ENCODE results near the gene CNOT2.
A peak's percentile ranks its signal among the peaks of the same experiment; 100 is the strongest.

CNOT2 gene

DNA sequence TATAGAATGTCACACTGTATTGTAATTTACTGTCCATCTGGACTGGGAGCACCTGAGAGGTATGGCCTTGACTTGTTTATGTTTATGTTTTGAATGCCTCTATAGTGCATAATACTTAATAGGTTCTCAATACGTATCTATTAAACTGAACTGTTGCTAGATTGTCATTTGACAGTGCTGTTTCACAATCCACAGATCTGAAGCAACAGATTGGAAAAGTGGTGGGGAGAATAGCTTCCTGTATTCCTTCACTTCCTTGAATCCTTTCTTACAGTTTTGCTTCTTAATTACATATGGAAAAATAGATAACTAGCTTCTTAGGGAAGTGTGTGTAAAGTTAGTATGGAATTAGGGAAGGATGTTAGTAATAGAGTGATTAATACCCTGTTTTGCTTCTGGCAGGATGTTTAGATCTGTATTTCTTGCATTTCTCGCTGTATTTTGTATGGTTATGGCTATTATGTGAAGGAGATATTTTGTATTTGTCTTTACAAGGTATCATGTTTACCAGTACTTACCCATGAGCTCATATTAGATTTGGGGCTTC is 4.5 kb downstream of the CNOT2 start:
- Mint-ChIP-seq H3K27ac (peak overlapping the region; percentile 19), H3K4me3 (peak overlapping the region; percentile 47), H3K36me3 (ENCODE audit: low read depth) (peaks cover 37% of the 10 kb centered on the region), H3K27me3 (ENCODE audit: low read depth, poor library complexity) (no peaks in the 10 kb centered on the region), H3K4me1 (peaks cover 66% of the 10 kb centered on the region), H3K9me3 (no peaks in the 10 kb centered on the region)
- TF ChIP-seq CTCF (IDR thresholded peaks at IDR 0.05) = no peak
- DNase-seq = no peak

DNA sequence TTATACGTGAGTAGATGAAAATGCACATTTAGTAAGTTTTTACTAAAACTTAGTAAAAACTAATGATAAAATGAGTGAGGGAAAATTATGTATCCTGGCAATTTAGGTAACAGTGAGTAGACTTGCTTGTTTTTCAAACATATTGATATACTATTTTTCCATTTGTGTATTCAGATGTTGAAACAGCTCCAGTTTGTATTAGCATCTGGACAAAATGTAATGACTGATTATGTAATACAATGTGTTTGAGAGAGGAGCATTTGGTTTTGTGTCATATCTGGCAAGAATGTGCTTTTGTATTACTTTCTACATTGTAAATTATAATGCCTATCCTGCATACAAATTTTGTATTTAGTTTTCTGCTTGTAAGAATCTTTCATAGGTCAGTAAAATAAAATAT is 5.6 kb downstream of the CNOT2 start:
- Mint-ChIP-seq H3K4me1 (peaks cover 65% of the 10 kb centered on the region), H3K36me3 (ENCODE audit: low read depth) (peaks cover 48% of the 10 kb centered on the region), H3K27me3 (ENCODE audit: low read depth, poor library complexity) (no peaks in the 10 kb centered on the region), H3K9me3 (no peaks in the 10 kb centered on the region), H3K4me3 (no peak overlapping the region), H3K27ac (no peak overlapping the region)
- DNase-seq = no peak
- no peak for TF ChIP-seq CTCF (IDR thresholded peaks at IDR 0.05)

GRCh38 chr12:70249903-70250302 is 6.7 kb downstream of the CNOT2 start:
- DNase-seq = no peak
- peaks cover 57% of the 10 kb centered on the region for H3K36me3 Mint-ChIP-seq (ENCODE audit: low read depth)
- no peaks in the 10 kb centered on the region for H3K27me3 Mint-ChIP-seq (ENCODE audit: low read depth, poor library complexity)
- H3K9me3 Mint-ChIP-seq = no peaks in the 10 kb centered on the region
- H3K4me1 Mint-ChIP-seq = peaks cover 59% of the 10 kb centered on the region
- no peak for TF ChIP-seq CTCF (IDR thresholded peaks at IDR 0.05)
- H3K4me3 Mint-ChIP-seq = no peak overlapping the region
- H3K27ac Mint-ChIP-seq = no peak overlapping the region

DNA sequence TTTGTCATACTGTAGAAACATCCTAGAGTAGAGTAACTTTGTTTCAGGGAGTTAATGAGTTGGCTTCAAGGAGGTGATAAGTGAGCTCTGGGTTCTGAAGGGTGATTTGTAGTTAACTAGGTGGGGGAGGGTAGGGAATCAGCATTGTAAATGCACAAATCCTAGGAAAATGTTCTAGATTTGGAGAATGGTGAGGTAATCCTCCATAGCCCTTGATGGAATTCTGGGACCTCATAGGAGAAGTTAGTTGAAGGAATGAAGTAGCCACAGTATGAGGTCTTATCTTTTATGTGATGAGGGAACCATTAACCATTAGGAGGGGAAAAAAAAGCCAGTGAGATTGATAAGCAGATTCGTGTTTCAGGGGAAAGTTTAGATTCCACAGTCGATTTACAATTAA is 8.0 kb downstream of the CNOT2 start:
- Mint-ChIP-seq H3K4me3 (no peak overlapping the region), H3K27ac (peak overlapping the region; percentile 15)
- DNase-seq = no peak

GRCh38 chr12:70251661-70252060 is 8.4 kb downstream of the CNOT2 start:
- Mint-ChIP-seq H3K27ac (no peak overlapping the region), H3K36me3 (ENCODE audit: low read depth) (peaks cover 66% of the 10 kb centered on the region), H3K27me3 (ENCODE audit: low read depth, poor library complexity) (no peaks in the 10 kb centered on the region), H3K4me1 (peaks cover 46% of the 10 kb centered on the region), H3K4me3 (no peak overlapping the region), H3K9me3 (no peaks in the 10 kb centered on the region)
- DNase-seq = no peak
- TF ChIP-seq CTCF (IDR thresholded peaks at IDR 0.05) = no peak

More for the DNA sequence above, 8.0 kb downstream of the CNOT2 start:
- peaks cover 50% of the 10 kb centered on the region for H3K4me1 Mint-ChIP-seq
- no peaks in the 10 kb centered on the region for H3K27me3 Mint-ChIP-seq (ENCODE audit: low read depth, poor library complexity)
- TF ChIP-seq CTCF (IDR thresholded peaks at IDR 0.05) = no peak
- peaks cover 62% of the 10 kb centered on the region for H3K36me3 Mint-ChIP-seq (ENCODE audit: low read depth)
- no peaks in the 10 kb centered on the region for H3K9me3 Mint-ChIP-seq

GRCh38 chr12:70252832-70253231 is 9.6 kb downstream of the CNOT2 start:
- Mint-ChIP-seq H3K36me3 (ENCODE audit: low read depth) (peaks cover 67% of the 10 kb centered on the region), H3K27ac (no peak overlapping the region), H3K9me3 (no peaks in the 10 kb centered on the region), H3K4me1 (peaks cover 34% of the 10 kb centered on the region), H3K27me3 (ENCODE audit: low read depth, poor library complexity) (no peaks in the 10 kb centered on the region), H3K4me3 (no peak overlapping the region)
- no peak for TF ChIP-seq CTCF (IDR thresholded peaks at IDR 0.05)
- DNase-seq = no peak
